A549 (cell line): ENCODE results near the gene IGF1R. TPM values are rescaled to one million over a fixed set of nuclear protein-coding genes. Genes with fewer than 3 reads are reported as not detected.
A peak's percentile ranks its signal among the peaks of the same experiment; 100 is the strongest.

ENCODE experiments used
- ATAC-seq, 2 experiments: fragments of 200-7000 bp in 1 of 2; fragments of >200 bp in 1 of 2; cut with Nextera tagmentation in 1 of 2; cut with Tn5 transposase in 1 of 2; 3 replicates each; pipeline versions ENCODE4 v1.8.0 to v1.9.1; 2018 to 2020; ENCODE audit warnings: mild to moderate bottlenecking in 1 of 2, moderate library complexity in 1 of 2
- CTCF ChIA-PET: fragments of 300-600 bp; sonication (Branson Sonifier 250); formaldehyde crosslinking; extraction: SDS; loops from one replicate; lab custom pipeline; 2021; ENCODE audit warnings: antibody characterized with exemption, inconsistent platforms; lab: Yijun Ruan, JAX
- POLR2A ChIA-PET: fragments of 350-600 bp; formaldehyde crosslinking; extraction: SDS; loops from one replicate; lab custom pipeline; 2021; ENCODE audit warnings: antibody characterized with exemption, inconsistent platforms; lab: Yijun Ruan, JAX
- DNase-seq, 2 experiments: peaks; one replicate each; pipeline versions ENCODE4 v3.0.0 to v3.0.0-alpha.2; 2011 to 2016; ENCODE audit warnings: low read depth in 1 of 2, low spot score in 1 of 2
- FAIRE-seq: peaks from 2 replicates; lab custom pipeline; 2011; peaks lifted over from hg19 to GRCh38; lab: Jason Lieb, UNC
- H3K27ac ChIP-seq, 2 experiments: fragments of >200 bp; sonication (Bioruptor Twin); formaldehyde crosslinking; 3 replicates each; pipeline ENCODE4 v1.5.1; 2016 to 2017
- H3K4me1 ChIP-seq: fragments of >200 bp; sonication (Bioruptor Twin); formaldehyde crosslinking; 3 replicates; pipeline ENCODE4 v1.6.1; 2016
- H3K4me2 ChIP-seq: fragments of >200 bp; sonication (Bioruptor Twin); formaldehyde crosslinking; 3 replicates; pipeline ENCODE4 v1.6.1; 2016
- H3K4me3 ChIP-seq: fragments of >200 bp; sonication (Bioruptor Twin); formaldehyde crosslinking; 3 replicates; pipeline ENCODE4 v1.5.1; 2016
- H3K9me3 ChIP-seq: fragments of >200 bp; sonication (Bioruptor Twin); formaldehyde crosslinking; 3 replicates; pipeline ENCODE4 v1.6.1; 2016
- CBX8 ChIP-seq: fragments of 200-600 bp; sonication (generic); IDR thresholded peaks from 2 replicates; pipeline ENCODE4 v1.6.1; 2016
- CHD2 ChIP-seq: fragments of 150-350 bp; IDR thresholded peaks from 2 replicates; pipeline ENCODE4 v1.6.1; 2014; ENCODE audit warnings: low read length; ENCODE audit not compliant: partially characterized antibody
- CTCF ChIP-seq: fragments of >200 bp; sonication (Bioruptor Twin); formaldehyde crosslinking; IDR thresholded peaks from 3 replicates; pipeline ENCODE4 v1.5.1; 2016
- EP300 ChIP-seq, 2 experiments: fragments of >200 bp; sonication (Bioruptor Twin); formaldehyde crosslinking; IDR thresholded peaks; 2 replicates in 1 of 2; 3 replicates in 1 of 2; pipeline ENCODE4 v1.6.1; 2016 to 2017
- ESRRA ChIP-seq: fragments of 150-350 bp; IDR thresholded peaks from 2 replicates; pipeline ENCODE4 v1.6.1; 2014; ENCODE audit warnings: mild to moderate bottlenecking, low read length, borderline replicate concordance
- GATA3 ChIP-seq: IDR thresholded peaks from 2 replicates; pipeline ENCODE4 v1.6.1; 2012; ENCODE audit warnings: borderline replicate concordance
- HDAC2 ChIP-seq: fragments of 200-600 bp; sonication (generic); IDR thresholded peaks from 2 replicates; pipeline ENCODE4 v1.6.1; 2016
- HOXB13 ChIP-seq: fragments of 250-450 bp; sonication (Bioruptor Pico); IDR thresholded peaks from 2 replicates; pipeline ENCODE4 v1.5.0; 2020; ENCODE audit warnings: low read depth, mild to moderate bottlenecking, moderate library complexity
- JUNB ChIP-seq: fragments of >200 bp; sonication (Bioruptor Twin); formaldehyde crosslinking; IDR thresholded peaks from 2 replicates; pipeline ENCODE4 v1.6.1; 2016
- MAX ChIP-seq: IDR thresholded peaks from 2 replicates; pipeline ENCODE4 v1.6.1; 2012
- NPAS2 ChIP-seq: fragments of 250-450 bp; sonication (Bioruptor Pico); IDR thresholded peaks from 2 replicates; pipeline ENCODE4 v1.8.0; 2022; ENCODE audit warnings: mild to moderate bottlenecking, moderate library complexity, borderline replicate concordance
- NR3C1 ChIP-seq: fragments of >200 bp; sonication (Bioruptor Twin); formaldehyde crosslinking; IDR thresholded peaks from 3 replicates; pipeline ENCODE4 v1.6.1; 2017
- PHF8 ChIP-seq: fragments of 200-600 bp; sonication (generic); IDR thresholded peaks from 2 replicates; pipeline ENCODE4 v1.6.1; 2016; ENCODE audit warnings: low read depth, mild to moderate bottlenecking, antibody characterized with exemption, moderate library complexity, borderline replicate concordance
- POLR2A ChIP-seq: IDR thresholded peaks from 2 replicates; pipeline ENCODE4 v1.6.1; 2012; ENCODE audit warnings: mild to moderate bottlenecking, low read length
- POLR2AphosphoS2 ChIP-seq: conservative IDR thresholded peaks from 2 replicates; pipeline ENCODE4 v1.6.1; 2012; ENCODE audit warnings: low read length, improper control_type of control experiment, inconsistent platforms
- RAD21 ChIP-seq, 2 experiments: fragments of >200 bp in 1 of 2; sonication (Bioruptor Twin) in 1 of 2; formaldehyde crosslinking in 1 of 2; IDR thresholded peaks in 1 of 2; conservative IDR thresholded peaks in 1 of 2; 2 replicates in 1 of 2; 3 replicates in 1 of 2; pipeline ENCODE4 v1.6.1; 2012 to 2018; ENCODE audit warnings: inconsistent platforms in 1 of 2
- RCOR1 ChIP-seq: fragments of 150-350 bp; IDR thresholded peaks from 2 replicates; pipeline ENCODE4 v1.6.1; 2014; ENCODE audit warnings: antibody characterized with exemption, low read length, low read depth
- REST ChIP-seq: fragments of 200-600 bp; sonication (generic); IDR thresholded peaks from 2 replicates; pipeline ENCODE4 v1.6.1; 2016; ENCODE audit warnings: antibody characterized with exemption, mild to moderate bottlenecking, moderate library complexity
- SREBF2 ChIP-seq: fragments of 450-650 bp; IDR thresholded peaks from 2 replicates; pipeline ENCODE4 v1.6.1; 2014; ENCODE audit warnings: mild to moderate bottlenecking, moderate library complexity
- TFCP2L1 ChIP-seq: fragments of 250-450 bp; sonication (Bioruptor Pico); IDR thresholded peaks from 2 replicates; pipeline ENCODE4 v1.5.0; 2021; ENCODE audit warnings: mild to moderate bottlenecking
- ZFP36 ChIP-seq: fragments of 450-650 bp; IDR thresholded peaks from 2 replicates; pipeline ENCODE4 v1.6.1; 2014; ENCODE audit warnings: borderline replicate concordance; ENCODE audit not compliant: partially characterized antibody
- ZSCAN20 ChIP-seq: fragments of 250-450 bp; sonication (Bioruptor Pico); IDR thresholded peaks from 2 replicates; pipeline ENCODE4 v1.8.0; 2022; ENCODE audit warnings: mild to moderate bottlenecking, moderate library complexity
- WGBS: methylation state at CpG from one replicate; pipeline ENCODE4 v1.1.6; 2017; ENCODE audit errors: missing lambda C conversion rate; 5-methylcytosine and 5-hydroxymethylcytosine counted together
- polyA plus RNA-seq, 4 experiments: library from polyadenylated mRNA; depleted of rRNA in 3 of 4; stranded (reverse); fragments of >200 nt; fragmentation: RNase III in 1 of 4; extraction: RNeasy Plus Mini Kit Qiagen cat#74134 plus additional on column Dnase treatment in 1 of 4; gene quantifications; 2 replicates in 3 of 4; 3 replicates in 1 of 4; pipeline ENCODE4 v1.2.3, GENCODE V29; 2011 to 2017
- TF ChIP-seq, protein P1 (sequence below): IDR thresholded peaks from 2 replicates; pipeline ENCODE4 v1.6.1; 2012
- TF ChIP-seq, protein P2 (sequence below): fragments of 450-650 bp; IDR thresholded peaks from 2 replicates; pipeline ENCODE4 v1.6.1; 2014; ENCODE audit warnings: antibody characterized with exemption

The IGF1R gene
- polyA plus RNA-seq, 2 of the 4 experiments (the other 2 are of a cell fraction), result 42.6 to 69.5 TPM

DNA sequence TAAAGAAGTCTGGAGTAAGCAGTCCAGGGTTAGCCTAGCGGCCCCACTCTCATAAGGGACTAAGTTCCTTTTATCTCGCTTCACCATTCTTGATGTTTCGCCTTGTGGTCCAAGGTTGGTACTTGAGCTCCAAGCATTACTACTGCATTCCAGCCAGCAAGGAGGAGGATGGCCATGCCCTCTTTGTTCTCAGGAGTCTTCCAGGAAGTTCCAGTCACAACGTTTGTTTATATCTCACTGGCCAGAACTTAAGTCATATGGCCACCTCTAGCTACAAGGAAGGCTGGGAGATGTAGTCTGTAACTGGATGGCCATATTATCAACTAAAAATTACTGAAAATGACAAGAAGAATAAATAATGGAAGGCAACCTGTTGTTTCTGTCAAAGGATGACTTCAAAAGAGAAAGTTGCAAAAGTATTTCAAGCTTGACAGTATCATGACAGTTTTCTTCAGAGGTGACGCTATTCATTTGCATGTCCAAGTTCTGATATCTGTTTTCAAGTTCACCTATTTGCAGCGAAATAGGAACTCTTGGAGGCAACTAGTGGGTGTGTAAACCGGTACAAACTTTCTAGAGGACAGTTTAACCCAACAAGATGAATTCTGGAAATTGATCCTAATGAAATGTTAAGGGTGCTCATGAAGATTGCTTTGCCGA is 240.6 kb downstream of the IGF1R start:
- Histone ChIP-seq H3K9me3 (no peaks in the 10 kb centered on the region), H3K4me2 (peak overlapping the region; percentile 60)
- WGBS, result 82% methylated on average over 8 of the region's 8 CpGs
- POLR2A ChIA-PET, result interaction anchor here (2.5 kb wide), 1 partner anchor 15 kb away, joined by 21 read pairs; no protein-coding TSS in a partner anchor
- peak in 1 of 2 experiments; percentile 85 for DNase-seq
- CTCF ChIA-PET, result interaction anchor here (1.1 to 2.3 kb wide), 6 partner anchors 16 to 242 kb away, joined by 3 to 9 read pairs (median 4); no protein-coding TSS in a partner anchor
- TF ChIP-seq ZFP36 (no peak), PHF8 (no peak), HOXB13 (CRISPR knock-in tag) (0 out of 2 replicates have a peak, but pooled peaks have one; percentile 14), RAD21 (conservative IDR thresholded peaks at IDR 0.05 in 1 of 2, IDR thresholded peaks at IDR 0.05 in 1 of 2) (no peak), NPAS2 (no peak), HDAC2 (no peak)
- TF ChIP-seq, protein P1, sequence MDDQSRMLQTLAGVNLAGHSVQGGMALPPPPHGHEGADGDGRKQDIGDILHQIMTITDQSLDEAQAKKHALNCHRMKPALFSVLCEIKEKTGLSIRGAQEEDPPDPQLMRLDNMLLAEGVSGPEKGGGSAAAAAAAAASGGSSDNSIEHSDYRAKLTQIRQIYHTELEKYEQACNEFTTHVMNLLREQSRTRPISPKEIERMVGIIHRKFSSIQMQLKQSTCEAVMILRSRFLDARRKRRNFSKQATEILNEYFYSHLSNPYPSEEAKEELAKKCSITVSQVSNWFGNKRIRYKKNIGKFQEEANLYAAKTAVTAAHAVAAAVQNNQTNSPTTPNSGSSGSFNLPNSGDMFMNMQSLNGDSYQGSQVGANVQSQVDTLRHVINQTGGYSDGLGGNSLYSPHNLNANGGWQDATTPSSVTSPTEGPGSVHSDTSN, result no peak
- TF ChIP-seq, protein P2, sequence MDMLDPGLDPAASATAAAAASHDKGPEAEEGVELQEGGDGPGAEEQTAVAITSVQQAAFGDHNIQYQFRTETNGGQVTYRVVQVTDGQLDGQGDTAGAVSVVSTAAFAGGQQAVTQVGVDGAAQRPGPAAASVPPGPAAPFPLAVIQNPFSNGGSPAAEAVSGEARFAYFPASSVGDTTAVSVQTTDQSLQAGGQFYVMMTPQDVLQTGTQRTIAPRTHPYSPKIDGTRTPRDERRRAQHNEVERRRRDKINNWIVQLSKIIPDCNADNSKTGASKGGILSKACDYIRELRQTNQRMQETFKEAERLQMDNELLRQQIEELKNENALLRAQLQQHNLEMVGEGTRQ, result peak; percentile 54; the same call in 1 of the 2 replicates
- TF ChIP-seq, all 56 proteins: peak for 2
- H3K27ac ChIP-seq, result peak overlapping the region; percentile 95 to 97
- no peak overlapping the region for H3K4me3 ChIP-seq
- peaks cover 97% of the 10 kb centered on the region for H3K4me1 ChIP-seq
- FAIRE-seq, result peak; percentile 46
- peak; percentile 41 to 63; a peak in 4 of 6 replicates for ATAC-seq

DNA sequence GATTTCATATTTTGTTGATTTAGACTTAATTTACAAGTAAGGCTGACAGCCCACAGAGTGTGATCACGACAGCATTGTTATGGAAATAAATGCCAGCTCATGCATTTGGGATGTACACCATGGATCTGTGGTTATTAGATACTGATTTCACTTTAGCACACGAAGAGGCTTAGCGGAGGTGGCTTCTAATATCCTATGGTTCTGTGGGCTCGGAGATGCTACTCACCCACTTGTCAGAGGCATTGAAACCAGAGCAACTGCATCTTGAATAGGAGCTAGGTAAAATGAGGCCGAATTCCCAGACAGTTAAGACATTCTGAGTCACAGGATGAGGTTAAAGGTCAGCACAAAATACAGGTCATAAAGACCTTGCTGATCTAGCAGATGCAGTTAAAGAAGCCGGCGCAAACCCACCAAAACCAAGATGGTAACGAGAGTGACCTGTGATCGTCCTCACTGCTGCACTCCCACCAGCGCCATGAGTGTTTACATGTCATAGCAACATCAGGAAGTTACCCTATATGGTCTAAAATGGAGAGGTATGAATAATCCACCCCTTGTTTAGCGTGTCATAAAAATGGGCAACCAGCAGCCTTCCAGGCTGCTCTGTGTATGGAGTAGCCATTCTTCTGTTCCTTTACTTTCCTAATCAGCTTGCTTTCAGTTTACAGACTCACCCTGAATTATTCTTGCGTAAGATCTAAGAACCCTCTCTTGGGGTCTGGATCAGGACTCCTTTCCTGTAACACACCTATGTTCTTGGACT is 241.8 kb downstream of the IGF1R start:
- WGBS, result 30% methylated on average over 12 of the region's 12 CpGs
- ChIA-PET CTCF (interaction anchor here (0.9 to 7.2 kb wide), 8 partner anchors 8 to 169 kb away, joined by 3 to 79 read pairs (median 4); no protein-coding TSS in a partner anchor), POLR2A (interaction anchor here (2.5 kb wide), 1 partner anchor 16 kb away, joined by 21 read pairs; no protein-coding TSS in a partner anchor)
- FAIRE-seq (peak; percentile 93), DNase-seq (peak in 1 of 2 experiments; percentile 88), ATAC-seq (peak; percentile 67 to 75)
- H3K9me3 ChIP-seq, result no peaks in the 10 kb centered on the region
- H3K27ac ChIP-seq, result peak overlapping the region; percentile 95 to 97
- H3K4me2 ChIP-seq, result peak overlapping the region; percentile 60
- H3K4me3 ChIP-seq, result no peak overlapping the region
- peaks cover 97% of the 10 kb centered on the region for H3K4me1 ChIP-seq
- TF ChIP-seq, protein P1, result no peak
- no peak for TF ChIP-seq CHD2
- TF ChIP-seq REST, result no peak
- TF ChIP-seq RAD21 (conservative IDR thresholded peaks at IDR 0.05 in 1 of 2, IDR thresholded peaks at IDR 0.05 in 1 of 2), result 0 out of 5 replicates have a peak, but pooled peaks of 1 of the 2 experiments have one; percentile 13
- TF ChIP-seq CTCF, result no peak
- no peak; the same call in 1 of the 2 replicates for TF ChIP-seq TFCP2L1
- TF ChIP-seq, protein P2, result no peak
- TF ChIP-seq RCOR1, result no peak
- peak; percentile 84 for TF ChIP-seq JUNB
- no peak; the same call in 1 of the 2 replicates for TF ChIP-seq ZSCAN20
- no peak for TF ChIP-seq NR3C1
- TF ChIP-seq MAX, result peak; percentile 46; the same call in 1 of the 2 replicates
- peak; percentile 43 to 64; a peak in 2 of 5 replicates for TF ChIP-seq EP300 (IDR thresholded peaks at IDR 0.05)
- no peak for TF ChIP-seq SREBF2
- TF ChIP-seq POLR2AphosphoS2, result no peak
- no peak; the same call in 1 of the 2 replicates for TF ChIP-seq ESRRA
- no peak for TF ChIP-seq CBX8
- peak; percentile 80; the same call in 1 of the 2 replicates for TF ChIP-seq GATA3
- no peak for TF ChIP-seq POLR2A
